Natural killer cell treated with Interleukin-12 subunit alpha and Interleukin-12 subunit beta and Interleukin-15 and Interleukin-18, amount 100 ng/mL, for 72 hours (primary cell): ENCODE results near the gene ZCCHC24. TPM values are rescaled to one million over a fixed set of nuclear protein-coding genes. Genes with fewer than 3 reads are reported as not detected.

Experiments
- ATAC-seq, 2 donors: fragments of 150-1000 bp; cut with Tn5 transposase in 1 of 2; sonication (Bioruptor Pico), chemical (Tn5 transposase) in 1 of 2; 2 replicates each; pipeline ENCODE4 v1.10.0; 2021
- DNase-seq: peaks from one replicate; pipeline ENCODE4 v3.0.0; 2022; ENCODE audit warnings: low spot score
- H3K27ac Mint-ChIP-seq, 2 donors: 1 replicate in 1 of 2; 2 replicates in 1 of 2; pipeline ENCODE4 v1.8.0; 2022; ENCODE audit warnings: mixed read lengths in 2 of 2, mild to moderate bottlenecking in 1 of 2, moderate library complexity in 1 of 2
- H3K27me3 Mint-ChIP-seq, 2 donors: 1 replicate in 1 of 2; 2 replicates in 1 of 2; pipeline ENCODE4 v1.8.0; 2022; ENCODE audit warnings: mixed read lengths in 2 of 2
- H3K36me3 Mint-ChIP-seq: one replicate; pipeline ENCODE4 v1.8.0; 2022; ENCODE audit warnings: mixed read lengths
- H3K4me1 Mint-ChIP-seq, 2 donors: 1 replicate in 1 of 2; 2 replicates in 1 of 2; pipeline ENCODE4 v1.8.0; 2022; ENCODE audit warnings: low read depth in 2 of 2, mixed read lengths in 2 of 2, mild to moderate bottlenecking in 1 of 2
- H3K4me3 Mint-ChIP-seq: one replicate; pipeline ENCODE4 v1.8.0; 2022; ENCODE audit warnings: mixed read lengths
- H3K9me3 Mint-ChIP-seq: 2 replicates; pipeline ENCODE4 v1.8.0; 2022; ENCODE audit warnings: mixed read lengths
- total RNA-seq, 2 donors: library from RNA; stranded (reverse); gene quantifications; one replicate each; pipeline ENCODE4 v1.2.3, GENCODE V29; 2022

Gene ZCCHC24
- total RNA-seq, 2 donors from 2014 or later = 0.73 to 1.3 TPM

GRCh38 chr10:79413196-79413595, 32.2 kb downstream of the ZCCHC24 start:
- Mint-ChIP-seq H3K27ac (peak overlapping the region; percentile 68 to 93), H3K4me3 (peak overlapping the region; percentile 61), H3K36me3 (no peaks in the 10 kb centered on the region), H3K4me1 (peaks cover 12 to 16% of the 10 kb centered on the region in 2 donors), H3K9me3 (no peaks in the 10 kb centered on the region), H3K27me3 (no peaks in the 10 kb centered on the region)
- DNase-seq = peak; percentile 73
- peak; percentile 82 for ATAC-seq

- Mint-ChIP-seq H3K4me3 (no peak overlapping the region), H3K9me3 (no peaks in the 10 kb centered on the region), H3K4me1 (peaks cover 12 to 16% of the 10 kb centered on the region in 2 donors), H3K27ac (peak overlapping the region in 1 of 2 donors; percentile 68), H3K36me3 (no peaks in the 10 kb centered on the region), H3K27me3 (no peaks in the 10 kb centered on the region)
- DNase-seq = no peak
- ATAC-seq = no peak
Observed at GRCh38 chr10:79412516-79412915, 32.9 kb downstream of the ZCCHC24 start.

- Mint-ChIP-seq H3K9me3 (no peaks in the 10 kb centered on the region), H3K27ac (no peak overlapping the region), H3K4me3 (no peak overlapping the region), H3K36me3 (no peaks in the 10 kb centered on the region), H3K27me3 (no peaks in the 10 kb centered on the region), H3K4me1 (peaks cover 12 to 16% of the 10 kb centered on the region in 2 donors)
- DNase-seq (no peak), ATAC-seq (no peak)
Observed at GRCh38 chr10:79411546-79412495, 33.6 kb downstream of the ZCCHC24 start.

- Mint-ChIP-seq H3K9me3 (no peaks in the 10 kb centered on the region), H3K27me3 (no peaks in the 10 kb centered on the region), H3K4me3 (no peak overlapping the region), H3K27ac (no peak overlapping the region), H3K36me3 (no peaks in the 10 kb centered on the region), H3K4me1 (peaks cover 12 to 16% of the 10 kb centered on the region in 2 donors)
- no peak for DNase-seq
- ATAC-seq = no peak
Observed at GRCh38 chr10:79410315-79411094, 34.9 kb downstream of the ZCCHC24 start.

- no peak for ATAC-seq
- DNase-seq = no peak
- Mint-ChIP-seq H3K27ac (no peak overlapping the region), H3K27me3 (no peaks in the 10 kb centered on the region), H3K9me3 (no peaks in the 10 kb centered on the region), H3K4me3 (no peak overlapping the region), H3K36me3 (no peaks in the 10 kb centered on the region), H3K4me1 (peaks cover 12 to 19% of the 10 kb centered on the region in 2 donors)
Observed at GRCh38 chr10:79409726-79410085, 35.7 kb downstream of the ZCCHC24 start.

GRCh38 chr10:79409038-79409725, 36.2 kb downstream of the ZCCHC24 start:
- H3K4me1 Mint-ChIP-seq = peaks cover 12 to 17% of the 10 kb centered on the region in 2 donors
- H3K27me3 Mint-ChIP-seq = no peaks in the 10 kb centered on the region
- no peak overlapping the region for H3K4me3 Mint-ChIP-seq
- DNase-seq = no peak
- H3K36me3 Mint-ChIP-seq = no peaks in the 10 kb centered on the region
- H3K9me3 Mint-ChIP-seq = no peaks in the 10 kb centered on the region
- no peak for ATAC-seq
- H3K27ac Mint-ChIP-seq = no peak overlapping the region

GRCh38 chr10:79407811-79408795, 37.3 kb downstream of the ZCCHC24 start:
- H3K27ac Mint-ChIP-seq = no peak overlapping the region
- H3K9me3 Mint-ChIP-seq = no peaks in the 10 kb centered on the region
- H3K4me1 Mint-ChIP-seq = peaks cover 4 to 11% of the 10 kb centered on the region in 2 donors
- ATAC-seq (no peak), DNase-seq (no peak)
- no peaks in the 10 kb centered on the region for H3K36me3 Mint-ChIP-seq
- H3K27me3 Mint-ChIP-seq = no peaks in the 10 kb centered on the region
- no peak overlapping the region for H3K4me3 Mint-ChIP-seq

- H3K4me3 Mint-ChIP-seq = no peak overlapping the region
- H3K27me3 Mint-ChIP-seq = no peaks in the 10 kb centered on the region
- H3K36me3 Mint-ChIP-seq = no peaks in the 10 kb centered on the region
- H3K9me3 Mint-ChIP-seq = no peaks in the 10 kb centered on the region
- H3K4me1 Mint-ChIP-seq = peaks cover 0 to 11% of the 10 kb centered on the region in 2 donors
- ATAC-seq (no peak), DNase-seq (no peak)
- H3K27ac Mint-ChIP-seq = no peak overlapping the region
Observed at GRCh38 chr10:79407423-79407796, 38.0 kb downstream of the ZCCHC24 start.

- Mint-ChIP-seq H3K4me1 (peaks cover 0 to 11% of the 10 kb centered on the region in 2 donors), H3K9me3 (no peaks in the 10 kb centered on the region), H3K27ac (no peak overlapping the region), H3K36me3 (no peaks in the 10 kb centered on the region), H3K27me3 (no peaks in the 10 kb centered on the region), H3K4me3 (no peak overlapping the region)
- no peak for DNase-seq
- ATAC-seq = no peak
Observed at GRCh38 chr10:79406683-79407422, 38.6 kb downstream of the ZCCHC24 start.

GRCh38 chr10:79405995-79406515, 39.4 kb downstream of the ZCCHC24 start:
- no peak for ATAC-seq
- Mint-ChIP-seq H3K27ac (no peak overlapping the region), H3K36me3 (no peaks in the 10 kb centered on the region), H3K9me3 (no peaks in the 10 kb centered on the region), H3K27me3 (no peaks in the 10 kb centered on the region), H3K4me1 (peaks cover 0 to 11% of the 10 kb centered on the region in 2 donors), H3K4me3 (no peak overlapping the region)
- no peak for DNase-seq

GRCh38 chr10:79405221-79405994, 40.0 kb downstream of the ZCCHC24 start:
- H3K9me3 Mint-ChIP-seq = no peaks in the 10 kb centered on the region
- H3K27me3 Mint-ChIP-seq = no peaks in the 10 kb centered on the region
- no peak overlapping the region for H3K4me3 Mint-ChIP-seq
- peaks cover 0 to 11% of the 10 kb centered on the region in 2 donors for H3K4me1 Mint-ChIP-seq
- DNase-seq (no peak), ATAC-seq (no peak)
- no peaks in the 10 kb centered on the region for H3K36me3 Mint-ChIP-seq
- H3K27ac Mint-ChIP-seq = no peak overlapping the region
